ENCODE results near the gene CDC45.
"Not testable (repeated sequence)": the region's sequence is repeated elsewhere in the genome, so short reads cannot be mapped to it uniquely, and the experiment has no call there.

CDC45 gene

GRCh38 chr22:19479355-19480172 lies at the start of gene CDC45:
Gene CDC45, plus strand, starts transcription at chr22:19479920. Its CDS starts 49 bp downstream, at chr22:19479969.
- ATAC-seq, result peak; percentile 93

GRCh38 chr22:19429950-19430889 lies 49.5 kb upstream of the CDC45 start:
- no peak for ATAC-seq

- no peak for ATAC-seq
Observed at GRCh38 chr22:19430890-19431541, 48.7 kb upstream of the CDC45 start.

- ATAC-seq, result peak; percentile 56 to 69
Observed at GRCh38 chr22:19431649-19432132, 48.0 kb upstream of the CDC45 start, which contains the start of gene HIRA. Gene HIRA, minus strand, starts transcription at chr22:19431733. Its CDS starts 257 bp downstream, at chr22:19431476.

- ATAC-seq, result peak; percentile 89
Observed at GRCh38 chr22:19432133-19432851, 47.4 kb upstream of the CDC45 start, which contains the start of gene MRPL40. Gene MRPL40, plus strand, starts transcription at chr22:19432545. Its CDS starts 10 bp downstream, at chr22:19432555.

GRCh38 chr22:19434401-19434800 lies 45.3 kb upstream of the CDC45 start:
- ATAC-seq, result no peak

GRCh38 chr22:19434829-19435580 lies 44.7 kb upstream of the CDC45 start:
- ATAC-seq, result no peak

GRCh38 chr22:19436444-19437161 lies 43.1 kb upstream of the CDC45 start:
- not testable (repeated sequence) for ATAC-seq

GRCh38 chr22:19438298-19438697 lies 41.4 kb upstream of the CDC45 start:
- no peak for ATAC-seq

GRCh38 chr22:19440411-19441195 lies 39.1 kb upstream of the CDC45 start:
- ATAC-seq, result no peak

- no peak for ATAC-seq
Observed at GRCh38 chr22:19442166-19442565, 37.6 kb upstream of the CDC45 start.

GRCh38 chr22:19443544-19444211 lies 36.0 kb upstream of the CDC45 start:
- no peak for ATAC-seq

- ATAC-seq, result not testable (repeated sequence)
Observed at GRCh38 chr22:19445279-19445982, 34.3 kb upstream of the CDC45 start.

GRCh38 chr22:19446603-19447329 lies 33.0 kb upstream of the CDC45 start:
- ATAC-seq, result peak in 1 of 2 donors; percentile 18

- ATAC-seq, result peak; percentile 86 to 89
Observed at GRCh38 chr22:19447330-19448075, 32.2 kb upstream of the CDC45 start, which contains the start of gene C22orf39. Gene C22orf39, minus strand, starts transcription at chr22:19447711. Its CDS starts 23 bp downstream, at chr22:19447688.

GRCh38 chr22:19448076-19448607 lies 31.6 kb upstream of the CDC45 start:
- no peak for ATAC-seq

All from activated CD4-positive, CD25-positive, alpha-beta regulatory T cell treated with anti-CD3 and anti-CD28 coated beads, Interleukin-2, amount 50 U/mL, for 24 hours (primary cell).